Head of caudate nucleus (tissue), 42 donors: ENCODE data around the gene HECW1.
A peak's percentile ranks its signal among the peaks of the same experiment; 100 is the strongest.

Experiments
- DNase-seq, 42 donors: peaks; one replicate each; pipeline versions ENCODE4 v3.0.0 to v3.0.0-alpha.2; 2020 to 2021; ENCODE audit warnings: mixed read lengths in 7 of 42
- intact Hi-C: fragments of 100-400 bp; cut with DNase I; formaldehyde crosslinking; loops from one replicate; pipeline ENCODE4 v1.15.0; 2022

The HECW1 gene

DNA sequence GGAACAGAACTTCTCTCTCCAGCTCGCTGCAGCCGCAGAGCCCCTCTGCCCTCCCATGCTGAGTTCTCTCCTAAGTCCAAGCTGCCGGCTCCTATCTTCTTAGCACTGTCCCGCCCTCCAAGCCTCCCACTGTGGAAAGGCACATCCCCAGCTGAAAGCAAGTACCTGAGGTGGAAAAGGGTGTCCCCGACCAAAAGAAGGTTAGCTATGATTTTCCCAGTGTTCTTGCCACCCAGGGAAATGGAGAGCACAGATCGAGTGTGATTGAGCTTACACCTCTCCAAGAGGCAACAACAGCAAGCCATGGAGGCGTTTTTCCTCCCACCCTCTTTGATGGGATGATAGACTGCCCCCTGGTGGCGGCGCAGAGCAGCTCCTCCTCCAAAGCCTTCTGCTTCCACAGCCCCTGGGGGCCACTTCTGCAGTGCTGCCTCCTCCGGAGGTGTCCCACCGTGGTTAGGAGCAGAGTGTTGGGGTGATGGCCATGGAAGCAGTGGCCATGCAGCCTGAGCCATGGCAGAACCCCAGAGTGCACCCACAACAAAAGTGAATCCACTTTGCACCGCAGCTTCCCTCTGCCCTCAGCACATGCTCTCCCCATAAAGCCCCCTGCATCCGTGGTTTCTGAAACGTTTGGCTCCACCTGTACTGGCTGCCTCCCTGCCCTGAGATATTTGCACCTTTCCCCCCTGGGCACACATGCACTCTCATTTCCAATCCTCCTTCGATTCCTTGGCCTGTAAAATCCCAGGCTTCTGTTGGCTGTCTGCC lies 327.4 kb downstream of the HECW1 start:
- DNase-seq, result peak in 17 of 42 donors; percentile 20 to 59 (median 32)
- intact Hi-C loops, result no loop called here

DNA sequence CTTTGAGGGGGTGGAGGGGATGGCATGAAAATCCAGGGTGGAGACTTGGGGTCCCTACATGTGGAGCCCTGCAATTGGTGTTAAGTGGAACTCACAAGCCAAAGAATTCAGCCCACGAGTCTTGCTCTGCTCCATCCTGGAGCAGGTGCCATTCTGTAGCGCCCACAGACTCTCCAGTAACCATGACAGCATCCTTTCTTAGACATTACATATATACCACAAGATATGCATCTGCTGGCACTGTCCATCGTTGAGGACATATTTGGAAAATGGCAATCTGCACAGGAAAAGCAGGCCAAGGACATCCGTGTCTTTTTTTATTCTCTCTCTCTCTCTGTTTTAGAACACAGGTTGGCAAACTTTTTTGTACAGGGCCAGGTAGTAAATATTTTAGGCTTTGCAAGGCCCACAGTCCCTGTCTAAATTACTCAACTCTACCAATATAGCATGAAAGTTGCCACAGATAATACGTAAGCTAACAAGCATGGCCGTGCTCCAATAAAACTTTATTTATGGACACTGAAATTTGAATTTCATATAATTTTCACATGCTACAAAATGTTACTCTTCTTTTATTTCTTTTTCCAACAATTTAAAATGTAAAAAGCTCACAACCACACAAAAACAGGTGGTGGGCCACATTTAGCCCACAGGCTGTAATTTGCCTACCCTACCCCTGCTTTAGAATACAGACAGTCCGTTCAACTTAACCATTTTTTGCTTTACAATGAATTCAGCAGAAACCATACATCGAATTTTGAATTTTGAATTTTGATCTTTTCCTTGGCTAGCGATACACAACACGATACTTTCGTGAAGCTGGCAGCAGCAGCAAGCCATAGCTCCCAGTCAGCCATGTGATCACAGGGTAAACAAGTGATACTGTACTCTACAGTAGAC lies 329.0 kb downstream of the HECW1 start:
- intact Hi-C loops, result no loop called here
- DNase-seq, result peak in 1 of 42 donors; percentile 32

DNA sequence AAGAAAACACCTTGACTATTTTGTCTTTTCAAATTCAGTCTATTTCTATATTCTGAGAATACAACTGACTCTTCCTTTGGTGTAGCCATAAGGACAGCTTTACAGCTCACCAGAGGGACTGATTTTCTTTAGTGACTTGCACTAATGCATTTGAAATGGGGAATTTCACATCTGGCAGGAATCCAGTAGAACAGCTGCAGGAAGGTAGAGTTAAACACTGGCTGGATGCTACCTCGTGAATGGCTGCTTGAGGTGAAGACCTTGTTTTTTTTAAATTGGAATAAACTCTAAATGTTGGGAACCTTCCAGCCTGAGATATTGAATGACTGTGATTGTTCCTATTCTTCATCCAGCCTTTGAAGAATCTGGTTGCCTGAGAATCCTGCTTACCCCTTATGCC lies 330.9 kb downstream of the HECW1 start:
- intact Hi-C loops, result no loop called here
- DNase-seq, result peak in 1 of 42 donors; percentile 27

DNA sequence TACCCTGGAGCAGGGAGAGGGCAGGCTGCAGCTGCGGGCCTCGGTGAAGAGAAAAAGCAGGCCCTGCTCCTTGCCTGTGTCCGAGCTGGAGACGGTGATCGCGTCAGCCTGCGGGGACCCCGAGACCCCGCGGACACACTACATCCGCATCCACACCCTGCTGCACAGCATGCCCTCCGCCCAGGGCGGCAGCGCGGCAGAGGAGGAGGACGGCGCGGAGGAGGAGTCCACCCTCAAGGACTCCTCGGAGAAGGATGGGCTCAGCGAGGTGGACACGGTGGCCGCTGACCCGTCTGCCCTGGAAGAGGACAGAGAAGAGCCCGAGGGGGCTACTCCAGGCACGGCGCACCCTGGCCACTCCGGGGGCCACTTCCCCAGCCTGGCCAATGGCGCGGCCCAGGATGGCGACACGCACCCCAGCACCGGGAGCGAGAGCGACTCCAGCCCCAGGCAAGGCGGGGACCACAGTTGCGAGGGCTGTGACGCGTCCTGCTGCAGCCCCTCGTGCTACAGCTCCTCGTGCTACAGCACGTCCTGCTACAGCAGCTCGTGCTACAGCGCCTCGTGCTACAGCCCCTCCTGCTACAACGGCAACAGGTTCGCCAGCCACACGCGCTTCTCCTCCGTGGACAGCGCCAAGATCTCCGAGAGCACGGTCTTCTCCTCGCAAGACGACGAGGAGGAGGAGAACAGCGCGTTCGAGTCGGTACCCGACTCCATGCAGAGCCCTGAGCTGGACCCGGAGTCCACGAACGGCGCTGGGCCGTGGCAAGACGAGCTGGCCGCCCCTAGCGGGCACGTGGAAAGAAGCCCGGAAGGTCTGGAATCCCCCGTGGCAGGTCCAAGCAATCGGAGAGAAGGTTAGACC lies 332.5 kb downstream of the HECW1 start:
- intact Hi-C loops, result no loop called here
- DNase-seq, result peak in 1 of 42 donors; percentile 26

DNA sequence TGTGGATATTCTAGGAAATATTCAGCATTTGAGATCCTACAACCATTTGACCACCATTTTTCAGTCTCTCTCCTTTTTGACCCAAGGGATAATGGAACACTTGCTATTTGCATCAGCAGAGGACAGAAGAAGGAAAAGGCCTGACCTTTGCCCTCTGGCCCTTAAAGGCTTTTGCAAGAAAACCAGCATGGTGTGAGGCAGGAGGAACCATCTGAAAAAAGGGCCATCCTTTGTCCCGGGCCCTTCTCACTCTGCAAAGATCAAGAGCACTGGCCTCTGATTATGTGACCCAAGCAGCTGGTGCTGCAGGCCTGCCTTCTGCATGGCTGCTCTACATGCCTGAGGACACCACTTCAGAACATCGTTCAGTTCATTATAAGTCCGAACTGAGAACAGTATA lies 337.1 kb downstream of the HECW1 start:
- intact Hi-C loops, result no loop called here
- DNase-seq, result no peak

DNA sequence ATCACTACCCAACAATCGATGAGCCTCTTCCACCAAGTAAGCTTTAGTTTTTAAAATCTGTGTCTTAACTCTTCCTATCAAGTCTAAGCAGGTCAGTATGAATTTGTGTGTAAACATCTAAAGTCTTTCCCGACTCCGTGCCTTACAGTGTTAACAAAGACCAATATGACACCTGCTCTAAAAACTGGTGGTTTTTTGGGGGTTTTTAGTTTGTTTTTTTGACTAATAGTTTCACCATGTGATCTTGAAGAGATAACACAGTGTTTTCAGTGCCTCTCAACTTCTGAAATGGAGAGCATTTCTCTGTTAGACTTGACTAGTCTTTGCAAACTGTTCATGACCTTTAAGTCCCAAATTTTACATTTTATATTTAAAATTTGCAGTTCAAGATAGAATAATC lies 338.4 kb downstream of the HECW1 start:
- intact Hi-C loops, result no loop called here
- no peak for DNase-seq

DNA sequence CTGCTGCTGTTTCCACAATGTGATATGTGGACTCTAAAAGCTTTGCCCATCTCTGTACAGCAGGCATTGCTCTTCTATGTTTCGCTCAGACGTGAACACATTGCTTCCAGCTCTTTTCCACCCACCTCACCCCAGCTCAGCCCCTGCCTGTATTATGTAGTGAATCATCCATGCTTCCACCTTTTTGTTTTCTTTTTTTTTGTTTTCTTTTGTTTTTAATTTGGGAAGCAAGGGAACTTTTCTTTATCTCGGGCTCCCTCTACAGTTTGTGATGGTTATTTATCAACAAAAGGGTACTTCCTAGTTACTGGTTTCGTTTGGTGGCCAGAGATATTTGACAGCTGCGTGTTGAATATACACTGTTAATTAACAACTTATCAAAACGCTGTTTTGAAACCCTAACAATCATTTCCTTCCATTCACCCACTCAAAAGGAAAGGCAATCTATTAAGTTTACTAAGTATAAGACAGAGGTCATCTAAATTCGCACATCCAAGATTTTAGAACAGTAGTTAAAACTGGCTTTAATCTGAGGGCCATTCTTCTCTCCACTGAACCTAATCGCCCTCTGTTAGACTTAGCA lies 342.6 kb downstream of the HECW1 start:
- peak in 1 of 42 donors; percentile 39 for DNase-seq

DNA sequence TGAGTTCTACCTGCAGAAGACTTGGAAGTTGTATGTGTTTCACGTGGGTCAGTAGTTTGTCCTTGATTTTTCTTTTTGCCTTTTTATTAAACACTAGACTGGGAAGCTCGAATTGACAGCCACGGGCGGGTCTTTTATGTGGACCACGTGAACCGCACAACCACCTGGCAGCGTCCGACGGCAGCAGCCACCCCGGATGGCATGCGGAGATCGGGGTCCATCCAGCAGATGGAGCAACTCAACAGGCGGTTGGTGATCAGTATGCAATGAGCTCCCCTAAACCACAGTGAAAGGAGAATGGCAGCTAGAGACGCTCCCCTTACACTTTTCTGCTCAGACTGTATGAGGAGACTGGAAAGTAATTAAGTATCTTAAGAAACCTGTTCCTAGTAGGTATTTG lies 343.8 kb downstream of the HECW1 start:
- intact Hi-C loops, result no loop called here
- DNase-seq, result peak in 11 of 42 donors; percentile 13 to 58 (median 31)

More for the DNA sequence above, 342.6 kb downstream of the HECW1 start:
- intact Hi-C loops, result no loop called here

DNA sequence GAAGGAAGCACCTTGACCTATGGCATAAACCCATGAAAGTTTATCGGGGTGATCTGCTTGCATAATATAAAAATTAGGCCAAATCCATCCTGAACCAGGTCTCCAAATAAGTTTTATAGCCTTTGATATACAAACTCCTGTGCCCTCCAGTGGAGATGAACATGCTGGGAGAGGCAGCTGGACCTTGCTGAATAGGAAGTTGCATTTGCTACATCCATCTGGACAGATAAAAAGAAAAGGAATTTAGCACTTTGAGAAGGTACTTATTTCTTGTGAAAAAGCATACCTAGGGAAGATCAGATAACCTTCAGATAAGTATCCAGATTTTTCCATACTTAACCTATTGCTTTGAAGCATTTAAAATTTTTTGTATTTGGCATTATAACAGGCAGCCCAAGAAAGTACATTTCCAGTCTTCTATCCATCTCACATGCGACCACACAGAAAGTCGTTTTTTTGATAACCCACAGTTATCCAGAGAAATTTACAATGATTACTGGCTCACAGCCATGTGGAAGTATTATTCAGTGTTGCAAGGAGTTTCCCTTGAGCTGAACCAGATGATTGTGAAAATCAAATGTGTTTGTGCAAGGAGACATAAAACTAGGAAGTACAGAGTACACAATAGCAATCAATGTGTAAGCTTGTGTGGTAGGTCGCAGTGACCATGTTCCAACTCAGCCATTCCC lies 346.0 kb downstream of the HECW1 start:
- intact Hi-C loops, result no loop called here

DNA sequence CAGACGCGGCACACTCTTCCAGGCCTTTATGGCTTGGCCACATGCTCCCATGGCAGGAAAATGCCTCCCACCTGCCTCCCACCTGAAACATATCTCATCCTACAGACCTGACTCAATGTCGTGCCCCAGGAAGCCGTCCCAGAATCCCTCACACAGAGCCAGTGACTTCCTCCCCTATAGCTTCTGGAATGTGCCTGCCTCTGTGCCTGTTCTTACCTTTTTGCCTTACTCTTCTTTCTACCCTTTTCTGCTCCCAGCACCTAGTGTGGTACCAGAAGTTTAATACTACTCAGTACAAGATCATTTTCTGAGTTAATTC lies 346.5 kb downstream of the HECW1 start:
- intact Hi-C loops, result no loop called here
- no peak for DNase-seq

More for the DNA sequence above, 346.0 kb downstream of the HECW1 start:
- no peak for DNase-seq

DNA sequence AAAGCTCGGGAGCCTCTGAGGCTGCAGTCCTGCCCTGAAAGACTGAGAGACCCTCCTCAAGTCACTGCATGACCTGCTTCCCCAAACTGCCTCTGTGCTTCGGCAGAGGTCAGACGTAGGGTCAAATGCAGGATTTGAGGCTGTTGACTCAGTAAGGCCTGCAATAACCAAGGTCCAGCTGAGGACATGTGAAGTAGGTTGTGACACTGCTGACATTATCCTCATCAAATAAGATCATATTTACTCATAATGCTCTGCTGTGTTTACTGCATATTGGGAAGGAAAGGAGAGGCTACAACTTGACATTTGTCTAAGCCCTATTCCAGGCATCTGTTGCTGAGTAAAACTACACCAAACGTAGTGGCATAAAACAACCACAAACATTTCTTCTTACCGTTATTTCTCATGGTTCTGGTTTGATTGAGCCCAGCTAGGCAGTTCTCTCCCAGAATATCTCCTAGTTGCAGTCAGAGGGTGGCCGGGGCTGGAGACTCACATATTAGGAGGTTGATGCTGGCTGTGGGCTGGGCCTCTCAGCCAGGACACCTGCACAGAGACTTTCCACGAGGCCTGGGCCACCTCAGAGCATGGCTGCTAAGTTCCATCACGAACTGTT lies 348.4 kb downstream of the HECW1 start:
- intact Hi-C loops, result no loop called here
- DNase-seq, result no peak

DNA sequence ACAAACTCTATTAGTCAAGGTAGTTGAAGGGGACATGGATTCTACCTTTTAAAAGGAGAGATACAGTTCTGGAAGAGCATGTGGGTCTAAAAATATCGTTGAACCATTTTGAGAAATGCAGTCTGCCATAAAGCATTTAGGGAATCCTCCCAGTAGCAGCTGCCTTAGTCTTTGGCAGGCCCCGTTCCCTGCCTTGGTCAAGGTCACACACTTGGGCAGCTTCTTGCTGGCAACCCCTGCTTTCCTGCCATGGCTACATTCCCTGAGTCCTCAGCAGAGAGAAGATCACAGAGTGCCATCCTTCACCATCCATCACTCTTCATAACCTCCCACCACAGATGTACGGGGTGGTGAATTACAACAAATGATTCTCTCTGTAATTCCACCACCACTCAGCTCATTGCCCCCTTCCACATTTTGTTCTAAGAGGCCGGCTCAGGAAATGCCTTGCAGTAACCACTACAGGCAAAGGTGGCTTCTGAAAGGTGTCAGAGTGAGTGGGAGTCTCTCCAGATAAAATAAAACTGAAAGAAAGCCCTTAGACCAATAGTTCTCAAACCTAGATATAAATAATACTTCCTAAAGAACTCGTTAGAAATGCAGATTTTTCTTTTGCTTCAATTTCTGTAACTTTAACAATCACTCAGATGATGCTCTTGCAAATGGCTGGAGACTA lies 349.0 kb downstream of the HECW1 start:
- DNase-seq, result no peak
- intact Hi-C loops, result no loop called here

DNA sequence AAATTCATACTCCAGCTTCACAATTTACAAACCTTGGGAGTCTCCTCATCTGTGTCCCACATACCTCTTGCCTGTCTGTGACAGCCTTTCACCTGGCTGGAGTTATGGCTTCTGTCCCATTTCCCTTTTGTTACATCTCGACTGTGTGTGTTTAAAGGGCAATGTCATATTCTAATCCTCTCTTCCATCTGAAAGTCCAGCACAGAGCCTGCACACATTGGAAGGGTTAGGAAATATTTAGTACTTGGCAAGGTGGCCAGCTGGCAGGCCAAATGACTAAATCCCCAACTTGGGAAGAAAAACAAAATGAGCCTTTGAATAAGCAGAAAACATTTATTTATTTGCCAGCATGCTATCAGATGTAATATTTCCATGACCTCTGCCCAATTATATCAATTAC lies 350.4 kb downstream of the HECW1 start:
- DNase-seq, result no peak
- intact Hi-C loops, result no loop called here

DNA sequence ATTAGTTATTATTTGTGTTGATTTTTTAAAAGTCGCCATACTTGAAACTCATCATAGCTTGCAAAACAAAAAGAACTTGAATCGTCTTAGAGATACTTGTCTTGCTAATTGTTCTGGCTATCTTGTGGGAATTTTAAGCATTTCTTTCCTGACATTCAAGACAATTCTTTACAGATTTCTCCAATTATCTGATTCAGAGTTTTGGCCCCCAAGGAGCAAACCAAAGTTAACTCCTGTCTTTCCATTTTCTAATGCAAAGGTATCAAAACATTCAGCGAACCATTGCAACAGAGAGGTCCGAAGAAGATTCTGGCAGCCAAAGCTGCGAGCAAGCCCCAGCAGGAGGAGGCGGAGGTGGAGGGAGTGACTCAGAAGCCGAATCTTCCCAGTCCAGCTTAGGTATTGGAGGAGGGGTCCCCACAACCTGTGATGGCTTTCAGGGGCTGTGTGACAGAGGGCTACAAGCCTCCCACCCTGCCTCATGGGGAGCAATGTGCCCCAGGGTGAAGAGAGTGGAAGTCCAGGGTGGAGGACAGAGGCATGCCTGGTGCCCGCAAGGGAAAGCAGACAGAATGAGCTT lies 351.0 kb downstream of the HECW1 start:
- intact Hi-C loops, result no loop called here
- DNase-seq, result no peak

DNA sequence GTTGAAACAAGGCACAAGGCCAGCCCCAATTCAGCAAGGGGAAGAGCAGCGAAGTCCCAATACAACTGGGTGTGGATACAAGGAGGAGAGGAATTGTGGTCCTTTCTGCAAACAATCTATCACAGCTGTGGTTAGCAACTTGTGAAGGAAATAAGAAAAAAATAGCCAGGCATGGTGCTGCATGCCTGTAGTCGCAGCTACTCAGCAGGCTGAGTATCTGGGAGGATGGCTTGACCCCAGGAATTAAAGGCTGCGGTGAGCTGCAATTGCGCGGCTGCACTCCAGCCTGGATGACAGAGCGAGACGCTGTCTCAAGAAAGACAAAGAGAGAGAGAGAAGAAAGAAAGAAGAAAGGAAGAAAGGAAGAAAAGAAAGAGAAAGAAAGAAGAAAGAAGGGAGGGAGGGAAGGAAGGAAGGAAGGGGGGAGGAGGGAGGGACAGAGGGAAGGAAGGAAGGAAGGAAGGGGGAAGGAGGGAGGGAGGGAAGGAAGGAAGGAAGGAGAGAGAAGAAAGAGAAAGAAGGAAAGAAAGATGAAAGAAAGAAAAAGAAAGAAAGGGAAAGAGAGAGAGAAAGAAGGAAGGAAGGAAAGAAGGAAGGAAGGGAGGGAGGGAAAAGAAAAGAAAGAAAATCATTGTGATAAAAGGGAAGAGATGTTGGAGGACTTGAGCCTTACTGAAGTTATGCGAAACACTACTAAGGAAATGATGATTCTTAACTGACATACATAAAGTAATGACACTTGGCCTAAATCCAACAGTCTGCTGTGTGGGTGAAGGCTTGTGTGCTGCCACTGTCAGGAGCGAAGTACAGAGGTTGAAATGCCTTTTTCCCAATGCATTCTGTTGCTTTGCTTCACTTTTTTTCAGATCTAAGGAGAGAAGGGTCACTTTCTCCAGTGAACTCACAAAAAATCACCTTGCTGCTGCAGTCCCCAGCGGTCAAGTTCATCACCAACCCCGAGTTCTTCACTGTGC lies 353.4 kb downstream of the HECW1 start:
- intact Hi-C loops, result no loop called here
- peak in 4 of 42 donors; percentile 24 to 53 (median 44) for DNase-seq

DNA sequence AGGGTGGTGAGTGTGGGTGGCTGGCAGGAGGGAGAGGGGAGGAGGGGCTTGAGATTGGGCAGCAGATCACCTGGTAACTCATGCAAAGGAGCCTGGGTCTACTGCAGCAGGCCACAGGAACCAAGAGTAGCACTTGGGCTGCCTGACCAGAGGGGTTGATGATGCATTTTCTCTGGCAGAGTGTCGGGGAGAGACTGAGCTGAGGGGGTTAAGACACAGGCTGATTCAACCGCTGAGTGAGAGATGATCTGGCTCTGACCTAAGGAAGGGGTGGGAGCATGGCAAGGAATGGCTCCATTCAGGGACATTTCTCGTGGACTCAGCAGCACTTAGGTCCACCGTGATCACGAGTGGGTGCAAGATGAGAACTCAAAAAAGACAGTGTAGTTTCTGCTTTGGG lies 355.0 kb downstream of the HECW1 start:
- intact Hi-C loops, result no loop called here
- DNase-seq, result no peak
